PFSK-1 (cell line): ENCODE results near the gene SLC36A2.

Source experiments
- FOXP2 ChIP-seq: optimal IDR thresholded peaks from 2 replicates; pipeline ENCODE3; 2011; ENCODE audit warnings: borderline replicate concordance, control low read depth, inconsistent platforms; ENCODE audit not compliant: insufficient read depth; ENCODE audit errors: extremely low read length, extremely low read depth
- POLR2AphosphoS5 ChIP-seq: IDR thresholded peaks from 2 replicates; pipeline ENCODE4 v1.6.1; 2012; ENCODE audit warnings: low read depth, mild to moderate bottlenecking, control low read depth, low read length, moderate library complexity
- REST ChIP-seq, 2 experiments: IDR thresholded peaks; 2 replicates each; pipeline versions ENCODE4 v1.6.1 to v1.8.0; 2011 to 2012; ENCODE audit warnings: low read depth in 2 of 2, low read length in 2 of 2, control low read depth in 1 of 2, inconsistent platforms in 1 of 2, mild to moderate bottlenecking in 1 of 2, moderate library complexity in 1 of 2; ENCODE audit not compliant: insufficient read depth in 1 of 2
- SIN3A ChIP-seq: IDR thresholded peaks from 2 replicates; pipeline ENCODE4 v1.6.1; 2012; ENCODE audit warnings: mild to moderate bottlenecking, low read length, moderate library complexity, borderline replicate concordance; ENCODE audit not compliant: insufficient read depth
- TAF1 ChIP-seq: IDR thresholded peaks from 2 replicates; pipeline ENCODE4 v1.6.1; 2012; ENCODE audit warnings: low read length, control low read depth, borderline replicate concordance; ENCODE audit not compliant: insufficient read depth

The SLC36A2 gene

GRCh38 chr5:151318850-151319732 lies 28.3 kb downstream of the SLC36A2 start:
- TF ChIP-seq REST (IDR thresholded peaks at IDR 0.05; ENCODE audit: insufficient read depth in 1 of 2, low read depth in 2 of 2, low read length in 2 of 2), result no peak
- no peak for TF ChIP-seq FOXP2
- no peak for TF ChIP-seq POLR2AphosphoS5
- TF ChIP-seq TAF1, result no peak

- no peak for TF ChIP-seq SIN3A
- TF ChIP-seq REST (IDR thresholded peaks at IDR 0.05; ENCODE audit: insufficient read depth in 1 of 2, low read depth in 2 of 2, low read length in 2 of 2), result no peak
- no peak for TF ChIP-seq TAF1
- TF ChIP-seq POLR2AphosphoS5, result no peak
- no peak for TF ChIP-seq FOXP2
Measured at GRCh38 chr5:151317871-151318270, 29.5 kb downstream of the SLC36A2 start.

- TF ChIP-seq TAF1, result no peak
- TF ChIP-seq SIN3A, result no peak
- no peak for TF ChIP-seq POLR2AphosphoS5
- TF ChIP-seq FOXP2, result no peak
- TF ChIP-seq REST (IDR thresholded peaks at IDR 0.05; ENCODE audit: insufficient read depth in 1 of 2, low read depth in 2 of 2, low read length in 2 of 2), result no peak
Measured at GRCh38 chr5:151315998-151316597, 31.3 kb downstream of the SLC36A2 start.

- no peak for TF ChIP-seq FOXP2
- no peak for TF ChIP-seq SIN3A
- no peak for TF ChIP-seq REST (IDR thresholded peaks at IDR 0.05; ENCODE audit: insufficient read depth in 1 of 2, low read depth in 2 of 2, low read length in 2 of 2)
- TF ChIP-seq POLR2AphosphoS5, result no peak
- no peak for TF ChIP-seq TAF1
Measured at GRCh38 chr5:151313357-151313756, 34.0 kb downstream of the SLC36A2 start.
